OCI-LY7 (cell line): ENCODE measurements around the gene MALRD1.

Source experiments
- CTCF ChIP-seq: fragments of 200-600 bp; sonication (generic); conservative IDR thresholded peaks from 2 replicates; pipeline ENCODE4 v1.5.1; 2014; ENCODE audit warnings: mild to moderate bottlenecking, antibody characterized with exemption, low read length, moderate library complexity, mixed read lengths
- EZH2phosphoT487 ChIP-seq: fragments of 200-600 bp; sonication (generic); IDR thresholded peaks from 2 replicates; pipeline ENCODE4 v1.6.1; 2018; ENCODE audit warnings: low read depth, borderline replicate concordance, mild to moderate bottlenecking, mixed run types, antibody characterized with exemption, low read length, moderate library complexity, mixed read lengths

GRCh38 chr10:19332304-19332703, 283.7 kb downstream of the MALRD1 start:
- TF ChIP-seq CTCF: no peak
- no peak for TF ChIP-seq EZH2phosphoT487
